Astrocyte (in vitro differentiated cells and primary cell): ENCODE data around the gene CUTA.

Experiments
- CTCF ChIP-seq: IDR thresholded peaks from 2 replicates; pipeline ENCODE4 v1.5.1; 2011; ENCODE audit warnings: low read depth, mild to moderate bottlenecking, inconsistent platforms, low read length, moderate library complexity; ENCODE audit not compliant: insufficient read depth
- EZH2 ChIP-seq: IDR thresholded peaks from 2 replicates; pipeline ENCODE4 v1.6.1; 2012; ENCODE audit warnings: mild to moderate bottlenecking, low read length, inconsistent platforms; ENCODE audit not compliant: insufficient read depth

- TF ChIP-seq CTCF, result no peak
- TF ChIP-seq EZH2, result no peak
These were observed 34.3 kb downstream of the CUTA start for GRCh38 chr6:33383427-33384185.
